Cardiac septum (tissue), 1 donor: ENCODE measurements around the gene PITPNC1. TPM values are rescaled to one million over a fixed set of nuclear protein-coding genes. Genes with fewer than 3 reads are reported as not detected.
"Not testable (repeated sequence)": the region's sequence is repeated elsewhere in the genome, so short reads cannot be mapped to it uniquely, and the experiment has no call there.

ENCODE experiments used
- DNase-seq: peaks from one replicate; pipeline ENCODE4 v3.0.0-alpha.2; 2020; ENCODE audit warnings: low spot score
- intact Hi-C: fragments of 100-400 bp; cut with DNase I; formaldehyde crosslinking; loops from one replicate; pipeline ENCODE4 v1.14.0; 2022
- total RNA-seq: library from RNA; stranded (reverse); fragmentation: NEBNext Ultra II Directional; extraction: Animal tissue kit (Norgen Biotek cat#: 25700); gene quantifications from one replicate; pipeline ENCODE4 v1.2.1, GENCODE V29; 2021
- donor health status: DM: no; HTN: no; CAD: no.

PITPNC1 gene
- total RNA-seq, 1 donor from 2014 or later = 12.5 TPM

DNA sequence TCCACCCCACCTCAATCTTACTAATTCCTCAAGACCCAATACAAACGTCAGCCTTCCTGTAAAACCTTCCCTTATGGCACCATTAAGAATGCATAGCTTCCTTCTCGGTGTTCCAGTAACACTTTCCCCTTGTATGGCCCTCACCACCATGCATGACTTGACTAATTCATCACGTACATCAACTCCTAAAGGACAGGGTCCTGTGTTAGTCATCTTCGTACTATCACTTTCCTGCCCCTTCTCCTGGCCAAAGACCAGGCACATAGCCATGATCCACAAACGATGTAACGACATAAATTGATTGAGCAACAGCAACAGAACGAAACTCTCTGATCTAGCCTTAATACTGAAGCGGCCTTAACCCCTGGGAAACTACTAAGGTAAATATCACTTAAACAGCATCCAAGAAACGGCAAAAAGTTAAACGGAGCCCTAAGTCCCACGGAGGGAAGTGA is 11.3 kb upstream of the PITPNC1 start:
- intact Hi-C loops = loop anchor here (10.0 kb wide), 1 partner anchor 121 kb away; the partner anchor contains the start of gene HELZ
- DNase-seq = no peak

DNA sequence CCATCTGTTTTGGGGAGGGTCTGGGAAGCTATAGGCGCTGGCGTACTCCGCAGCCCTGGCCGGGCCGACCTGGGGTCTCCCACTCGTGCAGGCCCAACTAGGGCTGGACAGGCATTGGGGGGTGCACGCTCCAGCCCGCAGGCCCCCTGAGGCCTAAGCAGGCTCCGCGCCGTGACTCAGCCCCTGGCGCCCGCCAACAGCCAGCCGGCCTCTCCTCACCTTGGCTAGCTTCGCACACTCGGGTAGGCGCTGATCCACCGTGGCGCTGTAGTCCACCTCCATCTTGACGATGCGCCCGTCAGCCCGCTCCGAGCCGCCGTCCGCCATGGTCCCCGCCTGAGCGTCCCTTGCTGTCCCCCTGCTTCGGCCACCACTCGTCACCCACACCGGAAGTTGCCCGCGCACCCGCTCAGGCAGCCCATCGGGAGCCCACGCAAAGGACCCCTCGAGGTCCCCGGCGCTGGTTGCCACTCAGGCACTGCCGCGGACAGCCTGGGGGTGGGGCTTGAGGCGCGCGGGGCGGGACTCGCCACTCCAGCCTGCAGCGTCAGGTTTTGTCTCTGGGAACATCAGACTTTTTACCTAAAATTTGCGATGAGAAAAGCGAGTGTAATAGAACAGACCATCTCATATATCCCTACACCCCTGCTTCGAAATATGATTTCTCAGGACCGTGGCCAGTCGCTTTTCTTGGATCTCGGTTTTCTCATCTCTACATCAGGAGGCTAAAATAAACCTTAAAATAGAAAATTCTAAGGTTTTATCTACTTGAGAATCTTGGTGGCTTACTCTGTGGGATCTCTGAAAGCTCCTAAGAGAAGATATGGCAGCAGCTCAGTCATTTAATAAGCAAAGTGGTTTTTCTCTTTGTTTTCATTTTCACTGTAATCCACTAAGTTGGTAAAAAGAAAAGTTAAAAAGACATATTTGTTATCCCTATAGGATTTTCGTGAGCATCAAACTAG is 10.6 kb upstream of the PITPNC1 start, which contains the start of gene PSMD12:
Gene PSMD12, minus strand, starts transcription at position 385 of the 965 bp plus-strand sequence. Its CDS starts 58 bp downstream, at position 327.
- intact Hi-C loops = loop anchor here (10.0 kb wide), 1 partner anchor 122 kb away; the partner anchor contains the start of gene HELZ
- peak; percentile 99 for DNase-seq

DNA sequence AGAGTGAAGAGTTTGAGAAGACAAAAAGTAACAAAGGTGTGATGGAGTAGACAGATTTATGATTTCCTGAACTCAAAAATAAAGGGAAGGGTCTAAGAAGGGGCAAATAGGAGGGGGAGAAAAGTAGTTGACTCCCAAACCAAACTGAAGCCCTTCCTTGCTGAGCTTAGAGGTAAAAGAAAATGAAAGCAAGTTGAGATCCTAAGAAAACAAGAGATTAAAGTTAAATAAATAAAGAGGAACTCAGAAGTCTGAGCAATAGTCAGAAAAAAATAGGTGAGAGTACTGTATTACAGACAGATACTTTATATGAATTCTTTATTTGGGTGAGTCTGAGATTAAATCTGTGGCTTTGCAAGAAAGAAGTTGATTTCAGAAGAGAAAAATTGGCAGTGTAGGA is 7.4 kb upstream of the PITPNC1 start:
- intact Hi-C loops = loop anchor here (10.0 kb wide), 1 partner anchor 125 kb away; the partner anchor contains the start of gene HELZ

DNA sequence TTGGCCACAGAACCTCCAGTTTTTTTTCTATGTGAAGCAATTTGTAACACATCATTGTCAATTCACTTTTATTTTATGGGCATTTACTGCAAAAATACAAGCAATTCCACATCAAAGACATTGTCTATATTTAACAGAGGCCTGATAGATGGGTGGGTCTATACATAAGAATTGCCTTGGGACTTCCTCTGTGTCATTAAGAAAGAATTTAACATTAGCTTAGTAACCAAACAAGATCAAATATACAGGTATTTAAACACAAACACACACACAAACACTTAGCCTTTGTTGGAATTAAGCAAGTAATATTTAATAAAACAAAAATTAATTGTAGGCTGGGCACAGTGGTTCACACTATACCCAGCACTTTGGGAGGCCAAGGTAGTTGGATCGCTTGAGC is 4.3 kb upstream of the PITPNC1 start:
- intact Hi-C loops = no loop called here
- no peak for DNase-seq

More for the DNA sequence above, 7.4 kb upstream of the PITPNC1 start:
- DNase-seq = no peak

DNA sequence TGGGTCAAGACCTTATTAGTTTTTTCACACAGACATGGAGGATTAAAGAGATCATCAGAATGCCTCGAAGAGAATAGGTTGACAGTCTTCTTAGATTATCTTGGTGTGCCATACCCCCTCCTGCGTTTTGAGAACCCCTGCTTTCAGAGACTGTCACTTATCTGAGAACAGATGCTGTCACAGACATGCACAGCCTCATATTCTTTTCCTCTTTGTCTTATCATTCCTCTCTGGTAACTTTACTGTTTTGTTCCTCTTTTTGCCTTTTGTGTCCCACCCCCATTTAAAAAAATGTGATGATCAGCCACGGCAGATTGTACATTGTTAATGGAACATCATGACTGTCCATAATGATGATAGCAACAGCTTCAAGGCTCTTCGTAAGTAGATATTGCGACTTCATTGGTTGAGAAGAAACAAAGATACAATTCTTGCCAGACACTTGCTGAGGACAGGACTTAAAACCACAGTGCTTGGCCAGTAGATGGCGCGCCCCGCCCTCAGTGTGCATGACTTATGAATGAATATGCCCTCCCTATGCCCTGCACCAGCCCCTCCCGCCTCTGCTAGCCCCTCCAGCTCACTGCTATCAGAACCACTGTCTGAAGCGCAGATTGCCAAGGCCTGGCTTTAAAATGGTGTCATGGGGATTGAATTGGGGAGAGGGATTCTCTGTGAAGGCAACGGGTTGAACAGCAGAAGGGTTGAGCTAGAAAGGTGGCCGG is 2.6 kb upstream of the PITPNC1 start:
- intact Hi-C loops = loop anchor here (1.0 to 5.0 kb wide), 4 partner anchors 68 to 315 kb away; no protein-coding TSS in a partner anchor
- DNase-seq = peak; percentile 95

DNA sequence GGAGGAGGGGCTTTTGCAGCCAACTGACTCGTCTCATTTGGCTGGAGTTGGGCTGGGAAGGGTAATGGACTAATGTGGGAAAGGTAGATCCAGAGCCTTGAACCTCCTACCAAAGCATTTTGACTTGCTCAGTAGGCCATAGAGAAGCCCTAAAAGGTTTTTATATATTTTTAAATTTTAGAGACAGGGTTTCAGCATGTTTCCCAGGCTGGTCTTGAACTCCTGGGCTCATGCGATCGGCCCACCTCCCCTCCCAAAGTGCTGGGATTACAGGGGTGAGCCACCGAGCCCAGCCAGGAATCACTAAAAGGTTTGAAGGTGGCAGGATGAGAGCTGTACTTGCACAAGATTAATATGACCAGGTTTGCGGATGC is 2.0 kb upstream of the PITPNC1 start:
- intact Hi-C loops = loop anchor here (1.0 to 5.0 kb wide), 4 partner anchors 67 to 314 kb away; no protein-coding TSS in a partner anchor
- DNase-seq = no peak

DNA sequence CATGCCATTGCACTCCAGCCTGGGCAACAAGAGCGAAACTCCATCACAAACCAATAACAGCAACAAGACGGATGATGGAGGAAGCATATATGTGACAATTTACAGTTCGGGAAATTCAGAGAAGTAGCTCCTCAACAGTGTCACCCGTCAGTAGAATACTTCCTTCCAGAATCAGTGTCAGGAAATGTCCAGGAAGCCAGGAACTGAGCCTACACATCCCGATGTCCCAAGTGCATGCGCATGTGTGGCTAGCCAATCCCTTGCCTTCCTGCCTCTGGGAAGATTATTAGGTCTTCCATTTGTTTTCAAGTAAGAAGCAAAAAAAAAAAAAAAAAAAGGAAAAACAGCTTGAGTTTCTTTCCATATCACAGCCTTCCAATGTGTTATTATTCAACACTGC is 1.4 kb upstream of the PITPNC1 start:
- no peak for DNase-seq
- intact Hi-C loops = loop anchor here (1.0 to 5.0 kb wide), 4 partner anchors 67 to 314 kb away; no protein-coding TSS in a partner anchor

DNA sequence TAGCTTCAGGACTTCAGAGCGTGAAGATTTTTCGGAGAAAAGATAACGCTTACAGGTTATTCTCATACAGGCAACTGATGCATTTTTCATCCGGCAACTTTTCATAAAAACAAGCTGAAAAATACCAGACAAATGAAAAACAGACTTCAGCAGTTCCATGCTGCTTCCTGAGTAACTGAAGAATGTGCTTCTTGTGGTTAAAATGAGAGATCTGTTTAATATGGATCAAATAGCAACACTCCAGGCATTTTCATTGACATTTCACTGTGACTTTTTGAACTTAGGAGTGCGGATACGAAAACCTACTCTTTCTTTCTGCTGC is 705 bp upstream of the PITPNC1 start:
- no peak for DNase-seq
- intact Hi-C loops = loop anchor here (5.0 kb wide), 3 partner anchors 66 to 256 kb away; no protein-coding TSS in a partner anchor

DNA sequence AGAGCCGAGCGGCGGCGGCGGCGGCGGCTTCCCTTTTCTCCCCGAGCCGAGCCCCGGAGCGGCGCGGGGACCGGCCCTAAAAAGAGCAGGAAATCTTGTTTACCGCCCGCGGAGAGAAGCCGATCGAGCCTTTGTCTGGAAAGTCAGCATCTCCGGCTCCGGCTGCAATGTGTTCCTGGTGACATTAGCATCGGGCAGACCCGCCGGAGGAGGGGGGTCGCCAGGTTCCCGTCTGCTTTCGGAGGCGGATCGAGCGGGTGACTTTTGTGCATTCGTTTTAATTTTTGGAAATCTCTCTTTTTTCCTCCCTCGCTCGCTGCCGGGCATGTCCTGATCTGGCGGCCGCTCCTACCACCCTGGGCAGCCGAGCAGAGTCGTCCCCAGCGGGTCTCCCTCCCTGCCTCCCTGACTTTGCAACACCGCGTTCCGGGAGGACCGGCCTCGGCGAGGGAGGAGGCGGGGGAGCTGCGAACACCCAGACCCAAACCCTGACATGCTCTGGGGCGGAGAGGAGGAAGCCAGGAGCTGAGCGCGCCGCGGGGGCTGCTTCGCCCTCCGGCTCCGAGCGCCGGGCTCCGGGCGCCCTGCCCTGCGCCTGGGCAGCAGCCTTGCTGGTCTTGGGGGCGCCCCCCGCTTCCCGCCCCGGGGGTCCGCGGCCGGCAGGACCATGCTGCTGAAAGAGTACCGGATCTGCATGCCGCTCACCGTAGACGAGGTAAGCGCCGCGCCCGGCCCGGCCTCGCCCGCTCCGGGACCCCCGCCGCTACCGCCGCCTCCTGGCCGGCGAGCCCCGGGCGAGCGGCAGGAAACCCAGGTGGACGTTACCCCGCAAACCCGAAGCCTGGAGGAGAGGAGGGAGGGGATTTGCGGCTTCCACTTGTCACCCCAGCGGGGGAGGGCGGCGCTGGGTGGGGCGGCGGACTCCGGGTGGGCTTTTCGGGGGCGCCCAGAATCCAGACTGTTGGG is 690 bp downstream of the PITPNC1 start:
- peak; percentile 87 for DNase-seq
- intact Hi-C loops = loop anchor here (2.0 to 5.0 kb wide), 4 partner anchors 65 to 255 kb away; no protein-coding TSS in a partner anchor

DNA sequence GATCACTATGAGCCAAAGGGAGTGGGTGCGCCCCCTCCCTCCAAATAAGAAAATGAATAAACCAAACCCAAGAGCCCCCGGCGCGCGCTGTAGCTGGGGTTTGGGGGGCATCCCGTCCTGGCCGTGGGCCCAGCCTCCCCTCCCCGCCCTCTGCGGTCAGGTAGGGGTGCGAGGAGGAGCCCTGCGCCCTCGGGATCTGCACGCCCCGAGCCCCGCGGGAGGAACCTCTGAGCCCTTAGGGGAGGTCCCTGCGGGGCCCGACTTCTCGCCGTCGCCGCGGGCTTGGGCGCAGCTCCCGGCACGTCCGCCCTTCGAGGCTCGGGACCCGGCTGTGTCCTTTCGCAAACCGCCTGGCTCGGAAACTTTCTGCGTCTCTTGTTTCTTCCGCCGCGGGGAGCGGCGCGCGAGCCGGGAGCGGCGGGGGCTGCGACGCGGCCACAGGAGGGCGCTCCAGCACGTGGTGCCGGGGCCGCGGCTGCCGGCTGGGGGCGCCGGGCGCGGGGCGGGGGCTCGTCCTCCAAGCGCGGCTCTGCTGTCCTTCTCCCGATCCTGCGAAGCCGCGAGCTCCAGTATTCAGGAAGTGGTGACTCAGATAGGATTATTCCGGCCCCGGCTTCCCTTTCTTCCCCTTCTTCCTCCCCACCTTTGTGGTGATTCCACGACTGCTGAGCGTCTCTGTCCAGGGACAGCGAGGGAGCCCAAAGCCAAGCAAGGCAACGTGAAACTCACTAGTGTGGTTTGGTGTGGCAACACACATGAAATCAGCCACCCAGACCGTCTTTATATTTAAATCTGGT is 1.6 kb downstream of the PITPNC1 start:
- DNase-seq = peak; percentile 86
- intact Hi-C loops = loop anchor here (2.0 to 5.0 kb wide), 4 partner anchors 64 to 254 kb away; no protein-coding TSS in a partner anchor

DNA sequence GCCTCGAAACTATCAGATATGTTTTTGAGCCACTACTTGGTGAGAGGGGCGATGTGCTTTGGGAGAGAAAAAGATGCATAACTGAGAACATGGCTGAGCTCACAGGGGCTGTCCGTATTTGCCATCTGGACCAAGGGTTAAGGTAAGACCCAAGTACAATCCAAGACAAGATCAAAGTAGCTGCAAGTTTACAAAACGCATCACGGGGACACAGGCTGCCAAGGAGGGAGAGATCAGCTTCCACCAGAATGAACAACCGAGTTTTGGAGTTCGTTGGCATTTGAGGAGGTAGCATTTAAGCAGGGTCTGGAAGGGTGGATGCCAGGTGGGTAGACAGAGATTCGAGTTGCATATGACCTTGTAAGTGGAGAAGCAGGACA is 2.2 kb downstream of the PITPNC1 start:
- intact Hi-C loops = loop anchor here (2.0 to 5.0 kb wide), 4 partner anchors 63 to 253 kb away; no protein-coding TSS in a partner anchor
- no peak for DNase-seq

DNA sequence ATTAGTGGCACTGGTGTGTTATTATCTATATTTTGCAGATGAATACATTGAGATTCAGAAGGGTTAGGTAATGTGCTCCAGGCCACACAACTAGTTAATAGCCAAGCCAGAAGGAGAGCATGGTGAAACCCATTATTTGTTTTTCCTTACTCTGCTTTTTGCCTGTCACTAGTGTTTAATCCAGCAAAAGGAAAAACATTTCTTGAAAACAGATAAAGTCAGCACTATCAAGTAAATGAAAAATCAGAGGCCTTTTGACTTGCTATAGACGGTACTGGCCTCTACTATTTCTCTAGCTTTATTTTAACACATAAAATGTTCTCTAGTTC is 4.8 kb downstream of the PITPNC1 start:
- DNase-seq = no peak
- intact Hi-C loops = no loop called here

DNA sequence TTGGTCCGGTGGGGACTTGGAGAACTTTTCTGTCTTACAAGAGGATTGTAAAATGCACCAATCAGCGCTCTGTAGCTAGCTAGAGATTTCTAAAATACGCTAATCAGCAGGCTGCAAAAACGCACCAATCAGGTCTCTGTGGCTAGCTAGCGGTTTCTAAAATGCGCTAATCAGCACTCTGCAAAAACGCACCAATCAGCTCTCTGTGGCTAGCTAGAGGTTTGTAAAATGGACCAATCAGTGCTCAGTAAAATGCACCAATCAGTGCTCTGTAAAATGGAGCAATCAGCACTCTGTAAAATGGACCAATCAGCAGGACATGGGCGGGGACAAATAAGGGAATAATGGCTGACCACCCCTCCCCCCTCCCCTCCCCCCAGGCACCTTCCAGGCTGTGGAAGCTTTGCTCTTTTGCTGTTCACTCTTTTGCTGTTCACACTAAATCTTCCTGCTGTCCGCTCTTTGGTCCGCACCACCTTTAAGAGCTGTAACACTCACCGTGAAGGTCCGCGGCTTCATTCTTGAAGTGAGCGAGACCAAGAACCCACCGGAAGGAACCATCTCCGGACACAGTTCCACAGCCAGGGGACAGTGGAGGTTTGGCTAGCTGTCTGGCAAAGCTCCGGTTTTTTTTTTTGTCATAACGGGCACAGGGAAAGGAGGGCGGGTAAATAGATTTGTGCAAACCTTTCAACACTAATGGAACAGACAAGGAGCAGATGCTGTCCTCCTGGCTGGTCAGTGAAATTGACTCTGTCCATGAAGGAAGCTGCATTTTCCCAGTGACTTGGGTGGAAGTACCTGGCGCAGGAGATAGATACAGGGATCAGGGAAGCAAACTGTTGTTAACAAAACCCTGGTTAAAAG is 8.3 kb downstream of the PITPNC1 start:
- no peak for DNase-seq
- intact Hi-C loops = no loop called here

DNA sequence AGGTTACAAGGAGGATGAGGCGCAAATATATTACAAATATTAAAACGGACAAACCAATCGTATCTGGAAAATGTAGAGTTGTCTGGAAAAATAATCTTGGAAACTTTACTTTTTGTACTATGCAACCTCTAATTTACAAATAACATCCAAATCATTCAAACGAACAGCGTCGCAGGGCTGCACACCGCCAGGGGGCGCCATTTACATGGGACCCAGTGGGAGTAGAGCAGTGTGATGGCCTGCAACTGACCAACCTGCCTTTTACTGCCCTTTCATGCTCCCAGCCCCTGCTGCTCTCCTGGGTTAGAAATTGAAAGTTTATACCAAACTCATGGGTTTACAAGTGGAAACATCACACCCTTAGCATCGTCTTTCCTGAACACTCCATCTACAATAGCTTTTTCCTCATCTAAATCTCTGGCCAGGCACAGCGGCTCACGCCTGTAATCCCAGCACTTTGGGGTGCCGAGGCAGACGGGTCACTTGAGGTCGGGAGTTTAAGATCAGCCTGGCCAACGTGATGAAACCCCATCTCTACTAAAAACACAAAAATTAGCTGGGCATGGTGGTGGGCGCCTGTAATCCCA is 10.0 kb downstream of the PITPNC1 start:
- intact Hi-C loops = no loop called here

DNA sequence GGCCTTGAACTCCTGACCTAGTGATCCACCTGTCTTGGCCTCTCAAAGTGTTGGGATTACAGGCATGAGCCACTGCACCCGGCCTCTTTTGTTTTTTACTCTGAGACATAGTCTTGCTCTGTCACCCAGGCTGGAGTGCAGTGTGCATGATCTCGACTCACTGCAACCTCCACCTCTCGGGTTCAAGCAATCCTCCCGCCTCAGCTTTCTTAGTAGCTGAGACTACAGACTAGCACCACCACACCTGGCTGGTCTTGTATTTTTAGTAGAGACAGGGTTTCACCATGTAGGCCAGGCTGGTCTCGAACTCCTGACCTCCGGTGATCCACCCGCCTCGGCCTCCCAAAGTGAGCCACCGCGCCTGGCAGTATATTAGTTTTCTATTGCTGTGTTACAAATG is 11.5 kb downstream of the PITPNC1 start:
- intact Hi-C loops, DNase-seq: not testable (repeated sequence)

More for the DNA sequence above, 10.0 kb downstream of the PITPNC1 start:
- no peak for DNase-seq

DNA sequence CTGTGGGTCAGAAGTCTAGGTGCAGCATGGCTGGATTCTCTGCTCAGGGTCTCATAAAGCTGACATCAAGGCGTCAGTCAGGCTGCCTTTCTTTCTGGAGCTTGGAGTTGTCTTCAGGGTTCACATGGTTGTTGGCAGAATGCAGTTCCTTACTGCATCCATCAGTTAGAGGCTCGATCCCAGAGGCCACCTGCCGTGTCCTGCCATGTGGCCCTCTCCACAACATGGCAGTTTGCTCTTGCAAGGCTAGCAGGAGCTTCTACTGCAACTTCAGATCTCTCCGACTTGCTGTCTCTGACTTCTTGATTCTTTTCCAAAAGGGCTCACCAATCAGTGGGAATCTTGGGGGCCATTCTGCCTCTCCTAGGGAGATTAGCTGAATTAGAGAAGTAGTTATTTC is 11.9 kb downstream of the PITPNC1 start:
- no peak for DNase-seq
- intact Hi-C loops = no loop called here
